Smooth muscle cell (in vitro differentiated cells): ENCODE results near the gene ATP8B4. TPM values are rescaled to one million over a fixed set of nuclear protein-coding genes. Genes with fewer than 3 reads are reported as not detected.

Experiments
- DNase-seq: peaks from one replicate; lab custom pipeline; 2025; ENCODE audit not compliant: unreplicated experiment; lab: John Stamatoyannopoulos, UW
- H2AFZ ChIP-seq: fragments of 200-600 bp; sonication (generic); 2 replicates; pipeline ENCODE4 v1.6.0; 2016; ENCODE audit warnings: antibody characterized with exemption, low read depth, mild to moderate bottlenecking
- H3F3A ChIP-seq: fragments of 200-600 bp; sonication (generic); 2 replicates; pipeline ENCODE4 v1.6.0; 2017; ENCODE audit warnings: antibody characterized with exemption, low read depth
- H3K27ac ChIP-seq: fragments of 200-600 bp; sonication (generic); 2 replicates; pipeline ENCODE4 v1.5.1; 2016; ENCODE audit warnings: low read depth, mild to moderate bottlenecking
- H3K27me3 ChIP-seq: fragments of 200-600 bp; sonication (generic); 2 replicates; pipeline ENCODE4 v1.6.1; 2016; ENCODE audit warnings: low read depth, mild to moderate bottlenecking
- H3K36me3 ChIP-seq: fragments of 200-600 bp; sonication (generic); 2 replicates; pipeline ENCODE4 v1.5.1; 2016; ENCODE audit warnings: low read depth
- H3K4me1 ChIP-seq: fragments of 200-600 bp; sonication (generic); 2 replicates; pipeline ENCODE4 v1.5.1; 2016; ENCODE audit warnings: low read depth
- H3K4me2 ChIP-seq: fragments of 200-600 bp; sonication (generic); 2 replicates; pipeline ENCODE4 v1.6.0; 2016; ENCODE audit warnings: mild to moderate bottlenecking
- H3K4me3 ChIP-seq: fragments of 200-600 bp; sonication (generic); 2 replicates; pipeline ENCODE4 v1.5.1; 2016; ENCODE audit warnings: mild to moderate bottlenecking
- H3K79me2 ChIP-seq: fragments of 200-600 bp; sonication (generic); 2 replicates; pipeline ENCODE4 v1.6.0; 2016; ENCODE audit warnings: low read depth, mild to moderate bottlenecking
- H3K9ac ChIP-seq: fragments of 200-600 bp; sonication (generic); 2 replicates; pipeline ENCODE4 v1.6.0; 2016; ENCODE audit warnings: low read depth
- H3K9me3 ChIP-seq: fragments of 200-600 bp; sonication (generic); replicated peaks from 2 replicates; pipeline ENCODE4 v1.5.1; 2016; ENCODE audit warnings: low read depth
- H4K20me1 ChIP-seq: fragments of 200-600 bp; sonication (generic); 2 replicates; pipeline ENCODE4 v1.6.0; 2016; ENCODE audit warnings: low read depth
- CTCF ChIP-seq: fragments of 200-600 bp; sonication (generic); IDR thresholded peaks from 2 replicates; pipeline ENCODE4 v1.5.1; 2017; ENCODE audit warnings: borderline replicate concordance, mild to moderate bottlenecking, antibody characterized with exemption; ENCODE audit not compliant: insufficient read depth, poor library complexity, severe bottlenecking
- WGBS: methylation state at CpG from one replicate; pipeline ENCODE4 v1.1.7; 2016; ENCODE audit warnings: low lambda C conversion rate; 5-methylcytosine and 5-hydroxymethylcytosine counted together
- polyA plus RNA-seq: library from polyadenylated mRNA; unstranded; fragments of >200 nt; fragmentation: Nextera tagmentation; extraction: Ambion mirVana; gene quantifications from 2 replicates; pipeline ENCODE4 v1.2.1, GENCODE V29; 2016
- total RNA-seq: library from RNA; depleted of rRNA; stranded (reverse); fragments of >200 nt; gene quantifications from 2 replicates; pipeline ENCODE4 v1.2.3, GENCODE V29; 2014

ATP8B4 gene
- total and polyA plus RNA-seq, 2 experiments from 2014 or later = 21.7 to 60.5 TPM

GRCh38 chr15:49953421-49953820, 165.6 kb downstream of the ATP8B4 start:
- H3K4me2 ChIP-seq = no peak overlapping the region
- H3K27me3 ChIP-seq = no peaks in the 10 kb centered on the region
- no peaks in the 10 kb centered on the region for H3K9me3 ChIP-seq
- H3K27ac ChIP-seq = no peak overlapping the region
- 51% methylated on average over 3 of the region's 3 CpGs for WGBS
- H3K9ac ChIP-seq = no peak overlapping the region
- no peak overlapping the region for H3K4me3 ChIP-seq
- no peak for DNase-seq
- H4K20me1 ChIP-seq = no peaks in the 10 kb centered on the region
- no peak overlapping the region for H2AFZ ChIP-seq
- no peak for TF ChIP-seq CTCF
- no peaks in the 10 kb centered on the region for H3F3A ChIP-seq
- no peaks in the 10 kb centered on the region for H3K4me1 ChIP-seq
- no peaks in the 10 kb centered on the region for H3K79me2 ChIP-seq
- no peaks in the 10 kb centered on the region for H3K36me3 ChIP-seq

GRCh38 chr15:49946681-49947080, 172.4 kb downstream of the ATP8B4 start:
- DNase-seq = no peak
- no peak overlapping the region for H2AFZ ChIP-seq
- H3K4me3 ChIP-seq = no peak overlapping the region
- no peaks in the 10 kb centered on the region for H4K20me1 ChIP-seq
- no peaks in the 10 kb centered on the region for H3K36me3 ChIP-seq
- no peaks in the 10 kb centered on the region for H3K79me2 ChIP-seq
- no peaks in the 10 kb centered on the region for H3K4me1 ChIP-seq
- H3K9ac ChIP-seq = no peak overlapping the region
- no peak overlapping the region for H3K4me2 ChIP-seq
- peaks cover 11% of the 10 kb centered on the region for H3K9me3 ChIP-seq
- H3K27me3 ChIP-seq = no peaks in the 10 kb centered on the region
- no peak for TF ChIP-seq CTCF
- H3K27ac ChIP-seq = no peak overlapping the region
- H3F3A ChIP-seq = no peaks in the 10 kb centered on the region
- 94% methylated on average over 2 of the region's 2 CpGs for WGBS

GRCh38 chr15:49934487-49934886, 184.5 kb downstream of the ATP8B4 start:
- Histone ChIP-seq H3K79me2 (no peaks in the 10 kb centered on the region), H4K20me1 (no peaks in the 10 kb centered on the region), H3K4me2 (no peak overlapping the region), H2AFZ (peak overlapping the region; percentile 29), H3K9me3 (no peaks in the 10 kb centered on the region), H3K36me3 (no peaks in the 10 kb centered on the region), H3K27me3 (no peaks in the 10 kb centered on the region), H3K27ac (no peak overlapping the region), H3K9ac (no peak overlapping the region), H3F3A (no peaks in the 10 kb centered on the region), H3K4me1 (no peaks in the 10 kb centered on the region), H3K4me3 (no peak overlapping the region)
- WGBS = 84% methylated on average over 2 of the region's 2 CpGs
- TF ChIP-seq CTCF = no peak
- DNase-seq = no peak

- no peak for TF ChIP-seq CTCF
- Histone ChIP-seq H2AFZ (no peak overlapping the region), H3K9ac (no peak overlapping the region), H3K27me3 (no peaks in the 10 kb centered on the region), H3F3A (no peaks in the 10 kb centered on the region), H3K27ac (no peak overlapping the region), H3K4me2 (no peak overlapping the region), H3K9me3 (no peaks in the 10 kb centered on the region), H3K79me2 (no peaks in the 10 kb centered on the region), H3K36me3 (no peaks in the 10 kb centered on the region), H3K4me1 (peaks cover 1% of the 10 kb centered on the region), H3K4me3 (no peak overlapping the region), H4K20me1 (no peaks in the 10 kb centered on the region)
- WGBS = 83% methylated on average over 2 of the region's 2 CpGs
- DNase-seq = no peak
Measured at GRCh38 chr15:49927189-49927861, 191.7 kb downstream of the ATP8B4 start.
